Activated CD4-positive, alpha-beta T cell treated with anti-CD3 and anti-CD28 coated beads, Interleukin-2, amount 10 ng/mL, durations not matched to agents 24 days and 14 days (primary cell): ENCODE data around the gene C3orf20. TPM values are rescaled to one million over a fixed set of nuclear protein-coding genes. Genes with fewer than 3 reads are reported as not detected.

Source experiments
- DNase-seq: peaks from one replicate; pipeline ENCODE4 v3.0.0; 2022
- H3K27ac Mint-ChIP-seq: one replicate; pipeline ENCODE4 v1.8.0; 2022; ENCODE audit warnings: mild to moderate bottlenecking, mixed read lengths
- H3K27me3 Mint-ChIP-seq: one replicate; pipeline ENCODE4 v1.8.0; 2022; ENCODE audit warnings: mixed read lengths
- H3K36me3 Mint-ChIP-seq: one replicate; pipeline ENCODE4 v1.8.0; 2022; ENCODE audit warnings: low read depth, mild to moderate bottlenecking, mixed read lengths
- H3K4me1 Mint-ChIP-seq: one replicate; pipeline ENCODE4 v1.8.0; 2021; ENCODE audit warnings: mixed read lengths
- H3K4me3 Mint-ChIP-seq: one replicate; pipeline ENCODE4 v1.8.0; 2022; ENCODE audit warnings: mild to moderate bottlenecking, moderate library complexity, mixed read lengths
- H3K9me3 Mint-ChIP-seq: one replicate; pipeline ENCODE4 v1.8.0; 2021; ENCODE audit warnings: mixed read lengths
- intact Hi-C: fragments of 100-400 bp; cut with micrococcal nuclease; formaldehyde crosslinking; loops from one replicate; pipeline ENCODE4 v1.15.1; 2023
- total RNA-seq: library from RNA; stranded (reverse); gene quantifications from 2 replicates; pipeline ENCODE4 v1.2.3, GENCODE V29; 2022

Gene C3orf20
- total RNA-seq, 1 donor from 2014 or later = 0.28 TPM

DNA sequence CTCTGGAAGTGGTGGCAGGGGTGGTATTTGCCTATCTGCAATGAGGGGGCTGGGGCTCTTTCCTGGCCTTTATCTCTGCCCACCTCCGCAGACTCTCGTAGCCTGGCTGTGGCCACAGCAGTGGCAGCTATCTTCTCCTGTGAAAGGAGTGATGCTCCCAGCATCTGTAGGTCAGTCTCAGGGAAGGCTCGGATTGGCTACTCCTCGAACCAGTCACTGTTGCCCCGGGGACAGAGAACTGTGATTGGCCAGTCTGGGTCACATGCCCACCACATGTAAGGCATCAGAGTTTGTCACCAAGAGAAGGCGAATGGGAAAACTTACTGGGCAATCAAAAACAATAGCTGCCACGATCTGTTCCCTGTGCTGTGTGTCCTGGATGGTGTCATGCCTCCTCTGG lies 113.7 kb downstream of the C3orf20 start:
- intact Hi-C loops = no loop called here
- Mint-ChIP-seq H3K27me3 (peaks cover 11% of the 10 kb centered on the region), H3K9me3 (no peaks in the 10 kb centered on the region), H3K4me1 (no peaks in the 10 kb centered on the region), H3K27ac (no peak overlapping the region), H3K36me3 (no peaks in the 10 kb centered on the region), H3K4me3 (no peak overlapping the region)
- no peak for DNase-seq

DNA sequence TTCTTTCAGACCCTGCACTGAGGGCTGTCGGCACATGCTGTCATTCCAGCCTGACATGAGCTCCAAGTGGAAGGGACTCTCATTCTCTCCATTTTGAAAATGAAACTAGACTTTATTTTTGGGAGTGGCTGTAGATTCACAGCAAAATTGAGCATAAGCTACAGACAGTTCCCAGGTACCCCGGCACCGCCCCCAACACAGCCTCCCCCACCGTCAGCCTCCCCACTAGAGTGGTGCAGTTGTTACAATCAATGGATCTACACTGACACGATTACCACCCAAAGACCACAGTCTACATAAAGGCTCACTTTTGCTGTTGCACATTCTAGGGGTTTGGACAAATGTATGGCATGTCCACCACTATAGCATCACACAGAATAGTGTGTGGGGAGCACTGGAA lies 114.3 kb downstream of the C3orf20 start:
- H3K4me3 Mint-ChIP-seq = no peak overlapping the region
- peaks cover 13% of the 10 kb centered on the region for H3K27me3 Mint-ChIP-seq
- H3K9me3 Mint-ChIP-seq = no peaks in the 10 kb centered on the region
- no peaks in the 10 kb centered on the region for H3K4me1 Mint-ChIP-seq
- no peak overlapping the region for H3K27ac Mint-ChIP-seq
- H3K36me3 Mint-ChIP-seq = no peaks in the 10 kb centered on the region
- intact Hi-C loops = no loop called here
- DNase-seq = no peak

DNA sequence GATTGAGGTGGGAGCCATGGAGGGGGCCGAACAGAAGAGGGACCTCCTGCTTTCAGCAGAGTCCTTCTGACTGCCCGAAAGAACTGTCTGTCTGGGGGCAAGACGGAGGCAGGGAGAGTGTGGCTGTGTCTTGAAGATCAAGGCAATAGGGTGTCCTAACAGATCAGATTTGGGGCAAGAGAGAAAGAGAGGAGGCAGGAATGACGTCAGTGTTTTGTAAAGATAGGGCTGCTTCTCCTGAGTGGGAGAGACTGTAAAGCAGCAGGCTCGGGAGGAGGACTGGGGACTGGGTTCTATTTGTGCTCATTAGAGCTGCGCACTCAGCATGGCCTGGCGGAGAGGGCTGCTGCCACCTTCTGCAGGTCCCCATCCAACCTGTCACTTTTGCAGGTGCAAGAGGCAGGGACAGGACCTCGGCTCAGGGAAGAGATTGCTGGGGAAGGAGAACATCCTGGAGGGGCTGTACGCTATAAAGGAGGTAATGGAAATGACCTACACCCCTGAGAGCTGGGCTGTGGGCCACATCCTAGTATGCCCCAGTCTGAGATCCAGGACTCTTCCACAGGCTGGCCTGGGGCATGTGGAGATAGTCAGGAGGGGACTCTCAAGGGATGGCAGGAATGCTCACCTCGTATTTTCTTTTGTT lies 114.8 kb downstream of the C3orf20 start:
- Mint-ChIP-seq H3K9me3 (no peaks in the 10 kb centered on the region), H3K36me3 (no peaks in the 10 kb centered on the region), H3K4me1 (no peaks in the 10 kb centered on the region), H3K27me3 (peaks cover 16% of the 10 kb centered on the region), H3K27ac (no peak overlapping the region), H3K4me3 (no peak overlapping the region)
- DNase-seq = no peak
- intact Hi-C loops = no loop called here

DNA sequence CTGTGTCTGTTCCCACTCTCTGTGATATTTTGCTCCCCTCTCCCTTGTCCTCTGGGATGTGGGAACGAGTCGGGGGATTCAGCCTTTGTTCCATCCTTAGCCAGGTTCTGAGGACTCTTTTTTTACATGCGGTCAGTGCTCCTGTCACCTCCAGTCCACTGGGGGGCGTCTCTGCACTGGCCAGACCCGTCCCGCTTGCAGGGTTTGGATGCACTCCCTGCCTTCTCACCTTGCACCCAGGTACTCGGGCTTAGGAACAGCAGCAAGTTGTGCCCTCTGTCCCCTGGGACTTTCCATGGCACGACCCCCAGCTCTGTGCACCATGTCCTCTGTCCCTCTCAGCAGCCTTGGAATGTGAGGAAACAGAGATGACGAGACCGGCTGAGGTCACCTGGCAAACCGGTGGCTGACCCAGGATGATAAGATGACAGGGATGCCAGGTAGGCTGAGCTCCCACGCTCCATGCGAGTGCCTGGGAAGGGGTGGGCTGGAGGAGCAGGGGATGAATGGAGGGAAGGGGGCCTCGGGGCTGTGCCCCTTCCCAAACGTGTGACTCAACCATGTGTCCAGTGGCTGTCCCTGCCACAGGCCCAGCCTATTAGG lies 116.5 kb downstream of the C3orf20 start:
- no peaks in the 10 kb centered on the region for H3K9me3 Mint-ChIP-seq

DNA sequence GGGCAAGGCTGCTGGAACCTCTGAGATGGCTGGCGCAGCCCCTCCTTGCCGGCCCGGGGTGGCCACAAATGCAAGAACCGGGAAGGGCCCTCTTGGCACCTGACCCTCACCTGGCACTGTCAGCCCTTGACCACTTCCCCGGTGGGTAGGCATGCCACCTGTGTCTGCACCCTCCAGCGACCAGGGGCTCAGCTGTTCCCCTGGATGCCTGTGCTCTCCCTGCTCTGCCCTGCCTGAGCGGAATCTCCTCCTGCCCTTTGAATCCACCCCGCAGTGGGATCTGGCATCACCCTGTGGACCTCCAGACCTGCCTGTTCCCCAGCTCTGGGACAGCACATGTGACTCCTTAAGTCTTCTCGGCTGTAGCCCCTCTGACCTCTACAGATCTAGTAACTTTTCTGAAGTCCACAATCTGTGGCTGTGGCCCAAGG lies 117.8 kb downstream of the C3orf20 start:
- intact Hi-C loops = no loop called here
- Mint-ChIP-seq H3K27me3 (peaks cover 22% of the 10 kb centered on the region), H3K36me3 (no peaks in the 10 kb centered on the region), H3K27ac (no peak overlapping the region), H3K4me3 (no peak overlapping the region), H3K4me1 (no peaks in the 10 kb centered on the region), H3K9me3 (no peaks in the 10 kb centered on the region)
- no peak for DNase-seq

More for the DNA sequence above, 116.5 kb downstream of the C3orf20 start:
- H3K27ac Mint-ChIP-seq = no peak overlapping the region
- H3K27me3 Mint-ChIP-seq = peaks cover 21% of the 10 kb centered on the region
- no peaks in the 10 kb centered on the region for H3K36me3 Mint-ChIP-seq
- no peaks in the 10 kb centered on the region for H3K4me1 Mint-ChIP-seq
- intact Hi-C loops = loop anchor here (1.0 kb wide), 1 partner anchor 130 kb away; no protein-coding TSS in a partner anchor
- peak; percentile 87 for DNase-seq
- H3K4me3 Mint-ChIP-seq = no peak overlapping the region

DNA sequence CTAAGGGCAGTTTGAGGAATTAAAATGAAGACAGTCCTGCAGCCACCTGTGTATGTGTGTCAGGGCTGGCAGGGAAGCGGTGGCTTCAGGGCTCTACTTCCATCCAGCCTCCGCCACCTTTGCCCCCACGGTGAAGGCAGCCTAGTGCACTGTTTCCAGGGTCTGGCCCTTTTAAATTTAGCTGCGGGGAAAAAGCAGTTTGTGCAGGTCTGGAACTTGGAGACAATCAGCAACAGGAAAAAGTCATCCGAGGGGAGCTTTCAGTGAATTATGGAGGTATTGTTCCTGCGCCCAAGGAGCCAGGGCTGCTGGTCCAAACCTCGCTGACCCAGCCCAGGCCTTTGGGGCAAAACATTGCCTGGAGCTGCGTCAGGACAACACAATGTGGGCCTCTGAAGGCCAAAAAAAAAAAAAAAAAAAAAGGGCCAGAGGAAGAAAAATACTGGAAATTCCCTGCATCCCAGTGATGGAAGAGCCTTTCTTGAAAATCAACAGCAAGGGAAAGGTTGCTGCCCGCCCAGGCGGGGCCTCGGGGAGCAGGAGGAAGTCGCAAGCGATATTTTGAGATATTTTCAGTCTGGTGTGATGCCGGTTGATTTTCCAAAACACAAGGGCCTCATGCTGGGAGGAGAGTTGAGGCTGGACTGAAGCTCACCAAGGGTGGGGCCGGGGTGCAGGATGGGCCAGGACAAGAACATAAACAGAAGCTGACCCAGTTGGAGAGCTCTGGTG lies 118.4 kb downstream of the C3orf20 start:
- no peak for DNase-seq
- intact Hi-C loops = no loop called here
- H3K36me3 Mint-ChIP-seq = no peaks in the 10 kb centered on the region
- H3K27ac Mint-ChIP-seq = no peak overlapping the region
- H3K4me3 Mint-ChIP-seq = no peak overlapping the region
- peaks cover 22% of the 10 kb centered on the region for H3K27me3 Mint-ChIP-seq
- H3K9me3 Mint-ChIP-seq = no peaks in the 10 kb centered on the region
- H3K4me1 Mint-ChIP-seq = no peaks in the 10 kb centered on the region

DNA sequence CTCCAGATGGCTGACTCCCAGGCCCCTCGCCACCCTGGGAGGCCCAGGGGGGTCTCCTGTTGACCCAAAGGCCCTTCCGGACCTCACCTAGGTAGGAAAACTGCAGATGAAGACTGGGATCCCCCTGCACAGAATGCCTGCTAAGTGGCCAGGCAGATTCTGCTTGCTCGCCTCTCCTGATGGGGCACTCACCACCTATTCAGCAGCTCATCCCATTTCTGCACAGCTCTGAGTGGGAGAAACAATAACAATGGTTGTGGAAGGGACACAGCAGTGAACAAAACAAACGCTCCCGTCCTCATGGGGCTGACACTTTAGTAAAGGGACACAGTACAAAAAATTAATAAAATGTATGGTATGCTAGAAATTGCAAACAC lies 118.9 kb downstream of the C3orf20 start:
- Mint-ChIP-seq H3K4me3 (no peak overlapping the region), H3K27me3 (peaks cover 22% of the 10 kb centered on the region), H3K9me3 (no peaks in the 10 kb centered on the region), H3K36me3 (no peaks in the 10 kb centered on the region), H3K27ac (no peak overlapping the region), H3K4me1 (no peaks in the 10 kb centered on the region)
- no peak for DNase-seq
- intact Hi-C loops = no loop called here

DNA sequence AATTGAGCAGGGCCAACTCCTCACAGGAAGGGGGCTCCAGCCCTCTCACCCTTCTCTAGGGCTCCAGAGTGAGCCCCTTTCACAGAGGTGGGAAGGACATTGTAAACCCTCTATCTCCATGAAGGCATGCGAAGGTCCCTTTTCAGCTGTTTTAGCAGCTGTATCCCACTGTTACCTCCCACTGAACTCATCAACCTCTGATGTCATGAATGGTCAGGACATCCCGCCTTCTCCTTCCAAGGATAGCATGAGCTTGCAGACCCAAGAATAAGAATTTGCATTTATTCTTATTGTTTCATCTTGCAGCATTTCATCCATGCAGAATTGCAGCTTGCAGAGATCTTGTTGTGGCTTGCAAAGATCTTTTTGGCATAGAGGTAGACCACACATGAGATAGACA lies 119.5 kb downstream of the C3orf20 start:
- peaks cover 22% of the 10 kb centered on the region for H3K27me3 Mint-ChIP-seq
- H3K4me3 Mint-ChIP-seq = no peak overlapping the region
- no peak for DNase-seq
- no peaks in the 10 kb centered on the region for H3K36me3 Mint-ChIP-seq
- no peaks in the 10 kb centered on the region for H3K9me3 Mint-ChIP-seq
- no peak overlapping the region for H3K27ac Mint-ChIP-seq
- intact Hi-C loops = no loop called here
- H3K4me1 Mint-ChIP-seq = no peaks in the 10 kb centered on the region

DNA sequence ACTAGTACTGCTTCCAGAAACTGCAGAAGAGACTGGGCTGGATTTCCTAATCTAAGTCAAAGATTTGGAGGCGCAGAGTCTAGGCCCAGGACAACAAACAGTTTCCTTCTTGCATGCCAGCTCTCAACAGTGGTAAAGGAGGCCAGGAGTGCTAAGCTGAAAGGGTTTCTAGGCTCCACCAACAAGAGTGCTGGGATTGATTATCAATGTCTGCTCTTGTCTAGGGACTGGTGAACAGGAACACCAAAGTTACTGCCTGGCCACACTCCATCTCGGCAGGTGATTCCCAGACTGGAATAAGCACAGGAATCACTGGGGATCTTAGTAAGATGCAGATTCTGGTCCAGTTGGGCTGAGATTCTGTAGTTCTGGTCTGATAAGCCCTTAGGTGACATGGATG lies 121.1 kb downstream of the C3orf20 start:
- no peaks in the 10 kb centered on the region for H3K9me3 Mint-ChIP-seq
- DNase-seq = no peak
- H3K4me1 Mint-ChIP-seq = no peaks in the 10 kb centered on the region
- H3K36me3 Mint-ChIP-seq = no peaks in the 10 kb centered on the region
- no peak overlapping the region for H3K4me3 Mint-ChIP-seq
- H3K27me3 Mint-ChIP-seq = peaks cover 20% of the 10 kb centered on the region
- intact Hi-C loops = no loop called here
- no peak overlapping the region for H3K27ac Mint-ChIP-seq

DNA sequence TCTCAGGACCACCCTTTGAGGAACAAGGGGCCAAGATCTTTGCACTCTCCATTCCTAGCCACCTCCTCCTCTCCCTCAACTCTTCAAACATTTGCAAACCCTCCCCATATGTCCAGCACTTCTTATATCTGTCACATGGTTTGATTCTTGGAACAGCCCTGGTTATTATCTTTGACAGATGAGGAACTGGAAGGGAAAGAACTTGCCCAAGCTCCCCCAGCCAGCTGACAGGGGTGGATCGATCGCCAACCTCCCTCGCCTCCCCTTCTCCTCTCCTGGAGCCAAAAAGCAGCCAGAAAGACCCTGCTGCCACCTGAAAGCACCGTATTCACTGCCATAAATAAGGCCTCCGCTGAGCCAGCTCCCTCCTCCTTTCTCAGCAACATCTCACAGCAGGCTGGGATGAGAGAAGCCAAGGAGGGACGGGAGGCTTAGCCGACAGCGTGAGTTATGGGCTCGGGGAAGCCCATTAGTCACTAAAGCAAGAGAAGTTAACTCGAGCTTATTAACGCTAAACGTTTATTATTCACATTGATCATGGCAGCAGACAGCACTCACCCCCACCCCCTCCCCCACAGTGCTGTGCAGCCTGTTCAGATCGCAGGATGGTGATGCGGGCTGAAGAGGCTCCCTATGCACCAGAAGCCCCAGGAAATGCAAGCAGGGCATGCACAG lies 121.6 kb downstream of the C3orf20 start:
- Mint-ChIP-seq H3K4me3 (no peak overlapping the region), H3K27me3 (peaks cover 18% of the 10 kb centered on the region), H3K9me3 (no peaks in the 10 kb centered on the region), H3K4me1 (no peaks in the 10 kb centered on the region), H3K36me3 (no peaks in the 10 kb centered on the region), H3K27ac (no peak overlapping the region)
- intact Hi-C loops = no loop called here
- DNase-seq = no peak

DNA sequence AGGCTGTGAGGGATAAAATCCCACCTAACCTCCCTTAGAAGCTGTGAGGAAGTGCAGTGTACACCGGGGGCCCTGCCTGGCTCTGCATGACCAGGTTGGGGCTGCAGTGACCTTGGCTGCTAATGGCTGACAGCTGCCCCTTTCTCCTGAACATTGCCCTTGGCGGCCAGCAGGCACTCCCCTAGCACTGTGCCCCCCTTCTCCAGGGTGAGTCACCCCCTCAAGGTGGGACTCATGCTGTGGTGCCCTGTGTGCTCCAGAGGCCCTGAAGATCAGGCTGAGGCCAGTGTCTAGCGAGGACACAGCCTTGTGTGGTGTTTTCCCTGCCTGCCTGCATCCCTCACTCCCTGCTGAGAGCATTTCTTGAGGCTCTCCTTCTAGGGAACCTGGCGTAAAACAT lies 122.8 kb downstream of the C3orf20 start:
- no peak overlapping the region for H3K27ac Mint-ChIP-seq
- intact Hi-C loops = no loop called here
- no peak for DNase-seq
- no peak overlapping the region for H3K4me3 Mint-ChIP-seq
- H3K36me3 Mint-ChIP-seq = no peaks in the 10 kb centered on the region
- H3K9me3 Mint-ChIP-seq = no peaks in the 10 kb centered on the region
- peaks cover 20% of the 10 kb centered on the region for H3K27me3 Mint-ChIP-seq
- H3K4me1 Mint-ChIP-seq = no peaks in the 10 kb centered on the region

DNA sequence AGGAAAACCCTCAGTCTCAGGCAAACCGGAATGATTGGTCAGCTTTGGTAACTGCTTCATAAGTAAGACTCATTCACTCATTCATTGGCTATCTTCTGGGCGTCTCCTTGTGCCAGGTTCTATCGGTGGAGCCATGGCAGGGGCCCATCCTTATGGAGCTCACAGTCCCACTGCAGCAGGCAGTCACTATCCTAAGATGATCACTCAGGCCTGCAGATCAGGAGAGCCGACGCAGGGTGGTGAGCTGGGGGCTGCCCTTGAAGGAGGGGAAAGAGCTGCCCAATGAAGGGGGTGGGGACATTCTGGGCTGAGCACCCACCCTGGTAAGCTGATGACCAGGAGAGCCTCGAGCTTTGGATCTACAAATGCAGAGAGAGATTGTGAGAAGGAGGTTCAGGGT lies 123.3 kb downstream of the C3orf20 start:
- DNase-seq = no peak
- H3K27ac Mint-ChIP-seq = no peak overlapping the region
- no peak overlapping the region for H3K4me3 Mint-ChIP-seq
- H3K27me3 Mint-ChIP-seq = peaks cover 18% of the 10 kb centered on the region
- H3K9me3 Mint-ChIP-seq = no peaks in the 10 kb centered on the region
- H3K36me3 Mint-ChIP-seq = no peaks in the 10 kb centered on the region
- H3K4me1 Mint-ChIP-seq = no peaks in the 10 kb centered on the region
- intact Hi-C loops = no loop called here

DNA sequence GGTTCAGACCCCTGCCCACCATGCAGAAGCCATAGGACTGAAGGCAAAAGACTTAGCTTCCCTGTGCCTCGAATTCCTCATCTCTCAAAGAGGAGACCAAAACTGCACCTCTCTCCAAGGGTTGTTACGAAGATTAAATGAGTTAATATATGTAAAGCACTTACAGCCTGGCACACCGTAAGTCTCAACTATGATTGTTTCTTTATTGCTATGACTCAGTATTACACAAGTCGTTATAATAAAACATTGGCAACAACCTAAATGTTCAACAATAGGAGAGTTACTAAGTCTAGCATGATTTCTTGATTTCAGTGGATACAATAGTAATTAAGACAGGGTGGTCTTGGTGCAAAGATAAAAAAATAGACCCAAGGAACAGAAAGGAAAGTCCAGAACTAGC lies 124.2 kb downstream of the C3orf20 start:
- peaks cover 4% of the 10 kb centered on the region for H3K4me1 Mint-ChIP-seq
- H3K4me3 Mint-ChIP-seq = no peak overlapping the region
- H3K9me3 Mint-ChIP-seq = no peaks in the 10 kb centered on the region
- DNase-seq = no peak
- intact Hi-C loops = no loop called here
- H3K27ac Mint-ChIP-seq = no peak overlapping the region
- H3K27me3 Mint-ChIP-seq = peaks cover 18% of the 10 kb centered on the region
- no peaks in the 10 kb centered on the region for H3K36me3 Mint-ChIP-seq

DNA sequence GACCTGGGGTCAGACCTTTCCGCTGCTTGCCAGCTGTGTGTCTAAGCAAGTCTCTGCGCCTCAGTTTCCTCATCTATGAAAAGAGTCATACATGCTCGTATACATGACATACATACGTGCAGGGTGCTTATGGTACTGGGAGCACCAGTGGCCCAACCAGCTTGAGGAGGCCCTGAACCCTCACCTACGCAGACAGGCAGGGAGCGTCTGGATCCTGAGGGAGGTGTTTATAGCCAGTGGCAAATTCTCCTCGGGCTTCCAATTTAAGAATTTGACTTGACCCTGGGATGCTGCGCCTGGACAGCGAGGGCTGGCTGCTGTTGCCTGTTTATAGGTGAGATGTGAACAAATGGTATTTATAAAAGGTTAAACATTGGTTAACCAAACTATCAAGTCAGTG lies 126.1 kb downstream of the C3orf20 start:
- no peak overlapping the region for H3K27ac Mint-ChIP-seq
- intact Hi-C loops = no loop called here

More for the DNA sequence above, 126.1 kb downstream of the C3orf20 start:
- Mint-ChIP-seq H3K36me3 (no peaks in the 10 kb centered on the region), H3K27me3 (peaks cover 18% of the 10 kb centered on the region), H3K9me3 (no peaks in the 10 kb centered on the region), H3K4me3 (no peak overlapping the region), H3K4me1 (peaks cover 9% of the 10 kb centered on the region)
- DNase-seq = no peak
